Activated CD4-positive, alpha-beta T cell treated with anti-CD3 and anti-CD28 coated beads, Interleukin-2, amount 50 U/mL, for 24 hours (primary cell): Measurements from ENCODE around the gene COMMD9.
A peak's percentile ranks its signal among the peaks of the same experiment; 100 is the strongest.
"Not testable (repeated sequence)": the region's sequence is repeated elsewhere in the genome, so short reads cannot be mapped to it uniquely, and the experiment has no call there.

ENCODE experiments used
- DNase-seq, 2 donors: peaks; one replicate each; pipeline ENCODE4 v3.0.0-alpha.2; 2020; ENCODE audit warnings: low read depth in 1 of 2, low spot score in 1 of 2

The COMMD9 gene

DNA sequence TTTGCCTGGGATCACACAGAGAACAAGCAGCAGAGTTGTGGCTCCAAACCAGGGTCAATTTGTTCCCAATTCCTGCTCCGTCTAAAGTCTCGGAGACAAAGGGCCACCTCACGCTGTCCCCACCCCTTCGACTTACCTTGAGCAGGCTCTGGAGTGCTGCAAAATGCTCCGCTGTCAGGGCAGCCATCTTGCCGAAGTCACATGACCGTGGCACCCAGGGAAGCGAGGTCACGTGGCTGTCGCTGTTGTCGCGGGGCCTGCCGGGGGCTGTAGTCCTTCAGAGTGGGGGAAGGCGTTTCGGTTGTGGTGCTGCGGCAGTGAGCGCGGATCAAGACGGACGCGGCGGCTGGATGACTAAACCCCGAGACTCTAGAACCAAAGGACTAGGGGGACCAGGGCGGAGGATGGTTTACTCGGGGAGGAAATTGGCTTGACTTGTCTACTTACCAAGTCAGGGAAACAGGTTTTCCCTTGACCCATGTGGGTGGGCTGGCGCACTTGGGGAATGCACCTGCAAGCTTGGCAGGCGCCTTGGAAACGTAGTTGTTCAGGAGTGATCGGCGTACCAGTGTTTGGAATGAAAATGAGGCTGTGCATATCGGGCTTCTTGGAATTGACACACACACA is at the start of gene COMMD9:
TSS of gene COMMD9 (minus strand) at position 199 of the 627 bp plus-strand sequence. CDS start at position 187, 12 bp downstream.
- peak; percentile 84 to 92 for DNase-seq

DNA sequence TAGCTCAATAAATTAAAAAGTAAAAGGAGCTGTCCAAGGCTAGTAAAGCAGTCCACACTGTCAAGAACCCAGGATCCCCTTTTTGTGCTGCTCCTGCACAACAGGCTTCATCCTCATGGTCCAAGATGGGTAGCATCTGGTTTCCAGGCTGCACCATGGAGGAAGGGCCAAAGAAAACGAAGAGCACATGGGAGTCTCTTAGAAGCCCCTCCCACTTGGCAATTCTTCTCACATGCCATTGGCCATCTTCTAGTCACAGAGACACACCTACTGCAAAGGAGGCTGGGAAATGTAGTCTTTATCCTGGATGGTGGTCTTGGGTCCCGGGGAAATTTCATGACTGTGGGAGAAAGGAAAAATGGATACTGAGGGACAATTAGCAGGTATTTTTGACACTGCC is 44.7 kb upstream of the COMMD9 start:
- no peak for DNase-seq

DNA sequence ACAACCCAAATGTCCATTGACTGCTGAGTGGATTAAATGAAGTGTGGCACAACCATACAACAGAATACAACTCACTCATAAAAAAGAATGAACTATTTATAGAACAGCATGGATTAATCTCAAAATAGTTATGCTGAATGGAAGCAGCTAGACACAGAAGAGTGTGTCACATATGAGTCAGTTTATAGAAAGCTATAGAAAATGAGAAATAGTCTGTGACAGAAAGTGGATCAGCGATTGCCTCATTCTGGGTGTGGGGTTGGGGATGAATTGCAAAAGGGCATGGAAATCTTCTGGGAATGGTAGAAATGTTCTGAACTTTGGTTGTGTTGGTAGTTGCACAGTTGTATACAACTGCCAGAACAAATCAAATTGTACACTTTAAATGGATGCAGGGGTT is 44.2 kb upstream of the COMMD9 start:
- DNase-seq = no peak

DNA sequence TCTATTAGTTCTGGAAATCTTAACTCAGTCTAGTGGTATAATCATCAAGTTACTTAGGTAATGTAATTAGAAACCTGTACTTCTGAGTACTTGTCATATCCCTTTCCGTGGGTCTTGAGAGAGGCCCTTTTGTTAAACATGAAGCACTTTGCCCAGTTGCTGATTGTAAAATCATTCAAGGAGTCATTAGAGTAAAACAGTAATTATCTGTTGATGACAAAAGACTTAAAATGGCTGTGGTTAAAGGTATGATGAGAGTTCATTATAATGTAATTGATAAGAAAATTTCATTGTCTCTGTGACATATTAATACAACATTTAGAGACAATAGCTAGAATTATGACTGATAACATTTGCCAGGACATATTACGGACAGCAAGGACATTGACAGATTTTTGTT is 41.2 kb upstream of the COMMD9 start:
- DNase-seq = no peak

DNA sequence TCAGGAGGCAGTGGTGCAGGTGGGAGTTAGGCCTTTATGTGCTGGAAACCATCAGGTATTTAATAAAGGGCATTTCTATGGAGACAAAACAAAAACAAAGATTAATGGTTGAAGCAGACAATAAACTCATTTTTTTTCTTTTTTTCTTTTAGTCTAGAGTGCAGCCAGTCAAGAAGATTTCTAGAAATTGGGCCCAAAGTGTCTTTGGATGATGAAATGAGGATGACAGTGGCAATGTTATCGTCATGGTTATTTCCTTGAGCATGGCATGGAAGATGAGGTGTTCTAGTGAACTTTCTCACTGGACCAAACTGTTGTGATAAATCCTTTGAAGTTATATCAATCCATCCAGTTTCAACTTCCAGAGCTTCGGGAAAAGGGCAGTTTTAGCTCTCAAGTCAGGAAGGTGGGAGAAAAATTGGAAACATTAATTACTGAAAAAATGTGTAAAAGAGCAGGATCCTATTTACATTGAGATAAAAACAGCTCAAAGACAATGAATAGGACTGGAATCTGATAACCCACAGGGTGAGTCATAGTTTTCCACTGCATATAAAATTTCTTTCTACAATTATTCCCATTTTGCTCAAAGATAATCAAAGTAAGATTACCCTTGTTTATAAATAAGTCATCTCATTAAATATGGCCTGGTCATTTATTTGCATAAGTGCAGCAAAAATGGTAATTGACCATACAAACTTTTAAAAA is 39.9 kb upstream of the COMMD9 start:
- DNase-seq = no peak

DNA sequence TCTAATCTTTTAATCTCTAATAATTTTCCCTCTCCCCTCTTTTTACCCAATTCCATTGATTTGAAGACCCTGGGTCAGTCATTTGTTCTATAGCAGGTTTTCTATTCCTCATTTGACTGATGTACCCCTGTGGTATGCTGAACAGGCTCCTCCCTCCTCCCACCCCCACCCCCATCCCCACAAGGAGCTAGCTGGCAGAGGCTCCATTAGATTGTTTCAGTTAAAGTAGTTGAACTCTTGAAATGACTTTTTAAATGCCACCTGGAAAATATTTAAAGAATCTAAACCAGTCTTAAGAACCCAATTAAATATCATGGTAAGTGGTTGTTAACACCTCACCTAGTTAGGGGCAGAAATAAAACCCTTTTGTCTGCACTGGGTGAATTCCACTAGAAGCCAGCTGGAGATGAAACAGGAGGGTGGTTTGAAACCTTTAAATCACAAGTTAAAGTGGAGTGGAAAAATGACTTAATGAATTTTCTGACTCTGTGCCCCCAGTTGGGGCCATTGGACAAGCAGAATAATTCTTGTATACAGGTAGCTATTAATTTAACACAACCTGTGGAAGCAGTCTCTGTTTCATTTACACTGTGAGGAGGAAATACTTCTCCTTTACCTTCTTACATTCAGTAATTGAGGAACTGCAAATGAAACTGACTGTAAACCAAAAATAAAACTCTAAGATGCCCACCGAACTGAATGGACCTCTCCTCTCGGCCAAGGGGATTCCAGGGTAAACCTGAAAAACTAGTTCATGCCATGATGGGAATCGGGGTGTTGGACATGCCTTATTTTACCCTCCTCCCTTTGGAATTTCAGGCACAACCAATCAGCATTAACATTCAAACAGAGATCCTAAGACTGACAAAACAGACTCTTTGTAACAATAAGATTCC is 37.5 kb upstream of the COMMD9 start:
- DNase-seq = no peak

DNA sequence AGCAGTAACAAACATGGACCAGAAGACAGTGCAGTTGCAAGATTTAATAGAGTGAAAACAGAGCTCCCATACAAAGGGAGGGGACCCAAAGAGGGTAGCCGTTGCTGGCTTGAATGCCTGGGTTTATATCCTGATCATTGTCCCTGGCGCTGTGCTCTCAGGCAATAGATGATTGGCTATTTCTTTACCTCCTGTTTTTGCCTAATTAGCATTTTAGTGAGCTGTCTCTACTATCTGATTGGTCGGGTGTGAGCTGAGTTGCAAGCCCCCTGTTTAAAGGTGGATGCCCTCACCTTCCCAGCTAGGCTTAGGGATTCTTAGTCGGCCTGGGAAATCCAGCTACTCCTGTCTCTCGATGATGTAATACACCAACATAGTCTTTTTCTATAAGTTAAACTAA is 36.2 kb upstream of the COMMD9 start:
- DNase-seq = not testable (repeated sequence)

DNA sequence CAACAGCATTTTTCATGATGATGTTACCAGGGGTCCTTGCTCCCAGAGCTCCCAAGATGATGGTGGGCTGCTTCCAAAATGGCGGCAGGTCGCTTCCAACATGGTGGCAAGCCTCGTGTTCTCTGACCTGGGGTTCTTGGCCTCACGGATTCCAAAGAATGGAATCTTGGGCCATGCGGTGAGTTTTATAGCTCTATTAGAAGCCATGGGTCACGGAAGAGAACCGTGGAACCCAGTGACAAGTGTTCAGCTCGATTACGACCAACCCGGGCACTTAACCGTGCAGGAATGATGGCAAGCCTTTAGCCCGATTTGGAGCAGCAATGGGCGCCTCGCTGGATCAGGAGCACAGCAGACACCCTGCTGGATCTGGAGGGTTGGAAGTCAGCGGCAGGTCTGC is 35.7 kb upstream of the COMMD9 start:
- not testable (repeated sequence) for DNase-seq

DNA sequence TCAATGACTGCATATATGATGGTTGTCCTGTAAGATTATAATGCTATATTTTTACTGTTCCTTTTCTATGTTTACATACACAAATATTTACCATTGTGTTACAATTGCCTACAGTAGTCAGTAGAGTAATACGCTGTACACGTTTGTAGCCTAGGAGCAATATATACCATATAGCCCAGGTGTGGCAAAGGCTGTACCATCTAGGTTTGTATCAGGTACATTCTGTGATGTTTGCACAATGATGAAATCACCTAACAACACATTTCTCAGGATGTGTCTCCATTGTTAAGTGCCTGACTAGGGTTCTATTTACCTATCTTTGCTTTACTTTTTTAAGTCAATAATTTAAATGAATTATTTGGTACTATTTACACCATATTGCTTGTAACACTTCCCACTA is 28.8 kb upstream of the COMMD9 start:
- DNase-seq = no peak

DNA sequence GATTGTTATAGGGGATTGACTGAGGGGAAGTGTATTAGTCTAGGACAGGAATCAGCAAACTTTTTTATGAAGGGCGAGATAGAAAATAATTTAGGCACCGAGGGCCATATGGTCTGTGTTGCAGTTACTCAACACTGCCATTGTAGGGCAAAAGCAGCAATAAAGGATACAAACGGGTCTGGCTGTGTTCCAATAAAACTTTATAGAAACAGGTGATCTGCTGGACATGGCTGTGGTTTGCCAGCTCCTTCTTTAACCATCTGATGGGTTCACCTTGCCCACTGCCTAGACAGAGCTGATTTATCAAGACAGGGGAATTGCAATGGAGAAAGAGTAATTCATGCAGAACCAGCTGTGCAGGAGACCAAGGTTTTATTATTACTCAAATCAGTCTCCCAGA is 26.8 kb upstream of the COMMD9 start:
- DNase-seq = no peak

DNA sequence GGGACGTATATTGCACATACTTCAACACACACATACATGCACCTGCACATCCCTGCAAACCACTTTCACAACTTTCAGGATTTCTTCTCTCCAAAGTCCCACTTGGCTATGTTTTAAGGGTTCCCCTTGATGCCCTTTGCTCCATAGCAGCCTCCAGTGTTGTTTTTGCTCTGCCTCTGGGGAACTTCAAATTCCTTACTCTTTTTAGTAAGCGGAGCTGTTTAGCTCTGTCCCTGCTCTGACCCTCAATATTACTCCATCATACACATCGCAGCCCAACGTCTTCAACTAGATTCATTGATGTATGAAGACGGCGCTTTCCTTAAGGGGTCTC is 25.2 kb upstream of the COMMD9 start:
- DNase-seq = no peak

DNA sequence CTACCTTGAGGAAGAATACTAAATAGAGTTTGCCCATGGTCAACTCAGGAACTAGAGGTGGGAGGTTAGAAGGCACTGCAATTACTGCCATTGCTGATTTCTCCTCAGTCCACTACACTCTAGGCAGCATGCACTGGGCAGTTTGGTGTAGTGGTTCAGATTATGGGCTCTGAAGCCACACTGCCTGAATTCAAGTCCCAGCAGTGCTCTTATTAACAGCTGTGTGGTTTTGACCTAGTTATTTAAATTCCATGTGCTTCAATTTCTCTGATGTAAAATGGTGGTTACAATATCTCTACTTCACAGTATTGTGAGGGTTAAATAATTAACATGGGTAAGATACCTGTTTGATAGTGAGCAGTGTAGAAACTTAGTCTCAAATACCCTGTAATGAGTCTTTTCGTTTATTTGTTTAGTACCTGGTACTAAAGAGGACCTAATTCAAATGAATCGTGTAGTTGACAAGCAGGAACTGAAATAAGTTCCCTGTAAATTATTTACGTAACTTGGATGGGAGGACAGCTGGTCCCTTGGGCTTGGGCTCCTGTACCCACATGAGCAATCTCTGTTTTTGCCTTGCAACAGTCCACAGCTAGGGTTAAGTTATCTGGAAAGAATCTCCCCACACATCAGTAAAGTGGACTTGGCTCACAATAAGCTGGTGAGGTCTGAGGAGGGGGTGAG is 24.7 kb upstream of the COMMD9 start:
- no peak for DNase-seq

DNA sequence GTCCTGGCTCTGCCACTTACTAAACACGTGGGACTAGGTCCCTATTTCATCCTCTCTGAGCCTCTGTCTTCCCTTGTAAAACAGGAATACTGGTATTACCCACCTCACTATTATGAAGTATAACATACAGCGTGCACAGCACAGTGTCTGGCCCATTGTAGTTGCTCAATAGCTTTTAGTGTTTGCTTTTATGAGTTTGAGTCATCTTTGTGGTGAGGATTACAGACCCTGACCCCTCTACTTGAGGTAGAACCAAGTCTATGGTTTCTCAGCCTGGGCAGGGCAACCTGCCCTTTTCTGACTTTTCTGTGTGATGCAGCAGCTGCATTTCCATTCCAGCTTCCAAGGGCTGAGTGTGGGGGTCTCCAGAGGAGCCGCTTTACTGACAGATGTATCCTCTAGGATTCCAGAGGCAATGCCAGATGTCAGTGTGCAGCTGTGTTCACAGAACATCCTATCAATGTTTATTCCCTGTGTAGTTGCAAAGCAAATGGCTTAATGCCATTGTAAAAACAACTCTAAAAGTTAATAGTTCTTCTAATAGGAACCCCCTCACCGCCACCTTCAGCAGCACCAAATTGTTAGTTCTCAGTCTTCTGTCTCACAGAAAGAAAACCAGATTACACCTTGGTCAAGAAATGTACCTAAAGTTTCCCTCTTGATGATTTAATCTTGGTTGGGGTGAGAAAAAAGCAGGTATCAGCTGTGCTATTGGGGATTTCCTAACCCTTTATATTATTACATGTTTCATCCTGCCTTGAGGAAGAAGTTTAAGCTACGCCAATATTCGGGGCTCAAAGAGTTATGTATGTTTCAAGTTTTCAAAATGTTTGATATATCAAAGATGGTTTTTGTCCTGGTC is 23.6 kb upstream of the COMMD9 start:
- no peak for DNase-seq

DNA sequence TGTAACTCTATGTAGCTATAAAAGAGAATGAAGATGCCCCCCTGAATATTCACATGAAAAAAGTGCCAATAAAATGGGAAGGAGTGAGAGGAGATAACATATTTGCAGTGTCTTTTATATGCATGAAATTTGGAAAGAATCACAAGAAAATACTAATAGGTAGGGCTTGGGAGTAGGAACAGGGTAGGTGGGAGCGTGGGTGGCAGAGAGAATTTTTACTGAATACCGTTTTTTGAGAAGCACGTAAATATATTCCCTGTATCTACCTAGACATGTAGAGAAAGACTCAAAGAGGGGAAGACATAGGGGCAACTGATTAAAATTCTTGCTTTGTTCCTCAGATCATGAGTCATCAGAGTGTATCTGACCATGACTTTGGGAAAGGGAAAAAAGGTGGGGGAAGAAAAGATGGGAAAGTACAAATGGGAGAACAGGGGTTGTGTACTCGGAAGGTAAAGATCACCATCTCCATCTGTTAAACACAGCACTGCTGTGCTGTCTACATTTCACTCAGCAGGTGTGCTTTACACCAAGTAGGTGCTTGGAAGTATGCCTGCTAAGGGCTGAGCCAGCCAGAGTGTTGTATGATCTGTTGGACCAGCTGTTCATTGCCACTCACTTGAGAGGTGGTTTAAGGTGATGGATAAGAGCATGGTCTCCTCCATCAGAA is 22.8 kb upstream of the COMMD9 start:
- no peak for DNase-seq

DNA sequence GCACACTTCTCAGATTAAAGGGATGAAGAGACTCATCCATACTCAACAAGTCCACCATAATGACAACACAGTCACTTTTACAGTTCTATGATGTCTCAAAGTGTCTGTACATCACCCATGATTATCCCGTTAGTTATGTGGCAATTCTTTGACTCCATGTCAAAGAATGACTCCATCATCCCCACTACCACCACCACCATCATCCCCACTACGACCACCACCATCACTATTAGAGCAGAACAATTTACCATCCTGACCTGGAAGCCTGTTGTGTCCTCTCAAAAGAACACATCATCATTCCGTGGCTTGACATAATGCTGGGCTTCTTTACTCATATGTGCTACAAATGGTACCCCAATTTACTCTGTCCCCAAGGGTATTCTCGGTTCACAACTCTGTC is 20.6 kb upstream of the COMMD9 start:
- no peak for DNase-seq

DNA sequence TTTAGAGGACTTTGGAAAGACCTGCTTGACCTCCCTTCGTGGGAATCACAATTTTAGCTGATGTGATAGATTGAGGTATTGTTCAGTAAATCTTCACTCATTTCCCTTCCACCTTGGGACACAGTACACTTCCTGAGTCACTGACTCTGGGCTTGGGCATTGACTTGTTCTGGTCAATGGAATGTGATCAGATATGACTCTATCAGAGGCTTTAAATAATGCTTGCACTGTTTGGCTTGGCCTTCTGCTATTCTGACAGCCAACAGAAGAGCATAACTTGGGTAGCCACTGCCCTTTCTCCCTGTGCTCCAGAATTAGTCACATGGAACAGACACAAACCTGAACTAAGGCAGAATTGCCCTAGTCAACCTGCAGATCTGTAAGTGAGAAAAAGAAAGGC is 19.4 kb upstream of the COMMD9 start:
- DNase-seq = no peak

DNA sequence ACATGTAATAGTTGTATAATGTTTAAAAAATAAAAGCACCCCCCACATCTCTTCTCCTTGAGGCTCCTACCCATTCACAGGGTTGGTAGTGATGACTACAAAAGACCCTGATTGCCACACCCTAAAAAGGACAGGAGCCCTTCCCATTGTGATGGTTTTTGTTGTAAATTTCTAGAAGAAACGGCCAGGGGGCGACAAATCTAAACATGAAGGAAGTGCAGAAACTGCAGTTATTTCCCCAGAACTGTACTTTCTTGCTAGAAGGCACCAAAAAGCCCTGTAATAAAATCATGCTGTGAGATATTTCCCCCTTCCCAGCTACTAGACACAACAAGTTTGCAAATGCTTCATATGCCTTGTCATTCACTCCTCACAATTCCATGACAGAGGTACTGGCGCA is 17.7 kb upstream of the COMMD9 start:
- no peak for DNase-seq

DNA sequence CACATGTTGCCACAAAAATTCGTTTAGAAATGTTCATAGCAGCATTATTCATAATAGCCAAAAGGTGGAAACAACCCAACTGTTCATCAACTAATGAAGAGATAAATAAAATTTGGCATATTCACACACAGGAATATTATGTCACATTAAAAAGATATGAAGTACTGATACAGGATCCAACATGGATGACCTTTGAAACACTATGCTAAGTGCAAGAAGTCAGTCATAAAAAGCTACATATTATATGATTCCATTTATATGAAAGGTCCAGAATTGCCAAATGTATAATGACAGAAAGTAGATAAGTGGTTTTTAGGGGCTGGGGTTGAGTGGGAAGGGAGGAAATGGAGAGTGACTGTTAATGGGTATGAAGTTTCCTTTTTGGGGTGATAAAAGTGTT is 15.8 kb upstream of the COMMD9 start:
- DNase-seq = no peak

DNA sequence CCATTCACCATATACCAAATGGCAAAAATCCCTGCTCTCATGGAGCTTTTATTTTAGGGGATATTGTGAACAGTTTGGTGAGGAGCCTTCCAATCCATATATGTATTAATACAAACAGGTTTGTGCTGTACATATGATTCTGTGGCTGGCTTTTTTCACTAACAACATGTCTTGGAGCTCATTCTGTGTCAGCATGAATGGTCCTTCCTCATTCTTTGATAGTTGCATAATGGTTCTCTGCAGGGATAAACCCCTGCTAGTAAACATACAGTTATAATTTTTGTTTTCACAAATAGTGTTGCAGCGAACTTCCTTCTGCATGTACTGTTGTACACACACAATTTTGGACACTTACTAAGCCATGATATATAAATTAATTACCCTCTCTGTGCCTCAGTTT is 15.1 kb upstream of the COMMD9 start:
- DNase-seq = no peak

DNA sequence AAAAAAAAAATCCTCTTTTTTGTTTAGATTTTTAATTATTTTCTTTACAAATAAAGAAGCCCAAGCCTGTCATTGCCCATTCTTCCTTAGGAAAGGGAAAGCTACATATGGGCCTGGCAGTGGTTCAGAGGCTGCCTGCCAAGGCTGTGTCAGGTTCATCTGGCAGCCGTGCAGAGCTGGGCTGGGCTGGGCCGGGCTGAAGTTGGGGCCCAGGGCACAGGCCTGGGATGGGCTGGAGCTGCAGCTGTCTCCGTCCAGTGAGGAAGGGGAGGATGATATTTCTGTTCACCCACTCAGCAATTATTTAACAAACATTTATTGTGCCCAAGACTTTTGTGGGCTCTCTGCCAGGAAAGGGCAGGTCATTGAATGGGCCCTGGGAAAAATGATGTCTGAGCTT is 11.4 kb upstream of the COMMD9 start:
- no peak for DNase-seq
